PFSK-1 (cell line): ENCODE measurements around the gene HEMK1.

Source experiments
- FOXP2 ChIP-seq: optimal IDR thresholded peaks from 2 replicates; pipeline ENCODE3; 2011; ENCODE audit warnings: borderline replicate concordance, control low read depth, inconsistent platforms; ENCODE audit not compliant: insufficient read depth; ENCODE audit errors: extremely low read length, extremely low read depth
- POLR2AphosphoS5 ChIP-seq: IDR thresholded peaks from 2 replicates; pipeline ENCODE4 v1.6.1; 2012; ENCODE audit warnings: low read depth, mild to moderate bottlenecking, control low read depth, low read length, moderate library complexity
- SIN3A ChIP-seq: IDR thresholded peaks from 2 replicates; pipeline ENCODE4 v1.6.1; 2012; ENCODE audit warnings: mild to moderate bottlenecking, low read length, moderate library complexity, borderline replicate concordance; ENCODE audit not compliant: insufficient read depth
- TAF1 ChIP-seq: IDR thresholded peaks from 2 replicates; pipeline ENCODE4 v1.6.1; 2012; ENCODE audit warnings: low read length, control low read depth, borderline replicate concordance; ENCODE audit not compliant: insufficient read depth
- TF ChIP-seq, protein P1 (sequence below), 2 experiments: IDR thresholded peaks; 2 replicates each; pipeline versions ENCODE4 v1.6.1 to v1.8.0; 2011 to 2012; ENCODE audit warnings: low read depth in 2 of 2, low read length in 2 of 2, control low read depth in 1 of 2, inconsistent platforms in 1 of 2, mild to moderate bottlenecking in 1 of 2, moderate library complexity in 1 of 2; ENCODE audit not compliant: insufficient read depth in 1 of 2

Gene HEMK1

DNA sequence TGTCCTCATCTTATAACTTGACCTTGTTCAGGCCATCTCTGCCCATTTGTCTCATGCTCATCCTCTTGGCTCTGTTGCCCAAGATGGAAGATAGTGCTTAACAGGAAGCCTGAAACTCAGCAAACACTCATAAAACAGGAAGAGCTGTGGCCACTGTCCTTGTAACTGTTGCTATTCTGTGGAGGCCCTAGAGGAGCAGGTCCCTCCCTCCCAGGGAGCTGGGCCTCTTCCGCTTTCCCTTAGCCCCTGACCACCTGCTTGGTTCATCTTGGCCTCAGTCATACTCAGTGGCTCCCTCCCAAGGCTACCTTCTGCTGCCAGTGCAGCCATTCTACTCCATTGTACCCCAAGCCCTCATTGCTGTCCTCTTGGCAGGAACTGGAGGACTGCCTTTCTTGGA is 51.1 kb downstream of the HEMK1 start:
- no peak for TF ChIP-seq FOXP2

DNA sequence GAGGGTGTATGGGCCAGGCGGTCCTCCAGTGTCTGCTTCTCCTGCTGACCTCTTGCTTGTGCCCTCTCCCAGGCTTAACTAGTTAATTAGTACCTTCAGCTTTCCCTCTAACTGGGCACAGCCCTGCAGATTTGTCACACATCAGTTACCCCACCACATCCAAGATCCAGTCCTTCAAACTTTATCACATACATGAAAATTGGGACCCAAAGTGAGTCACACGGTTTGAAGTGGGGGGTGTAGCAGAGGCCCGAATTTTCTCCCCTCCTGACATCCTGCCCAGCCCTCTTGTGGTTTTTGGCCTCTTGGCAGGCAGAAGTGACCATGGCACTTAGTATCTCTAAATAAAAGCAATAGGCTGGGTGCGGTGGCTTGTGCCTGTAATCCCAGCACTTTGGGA is 51.5 kb downstream of the HEMK1 start:
- TF ChIP-seq SIN3A (no peak), POLR2AphosphoS5 (no peak), TAF1 (no peak), FOXP2 (no peak)
- TF ChIP-seq, protein P1, sequence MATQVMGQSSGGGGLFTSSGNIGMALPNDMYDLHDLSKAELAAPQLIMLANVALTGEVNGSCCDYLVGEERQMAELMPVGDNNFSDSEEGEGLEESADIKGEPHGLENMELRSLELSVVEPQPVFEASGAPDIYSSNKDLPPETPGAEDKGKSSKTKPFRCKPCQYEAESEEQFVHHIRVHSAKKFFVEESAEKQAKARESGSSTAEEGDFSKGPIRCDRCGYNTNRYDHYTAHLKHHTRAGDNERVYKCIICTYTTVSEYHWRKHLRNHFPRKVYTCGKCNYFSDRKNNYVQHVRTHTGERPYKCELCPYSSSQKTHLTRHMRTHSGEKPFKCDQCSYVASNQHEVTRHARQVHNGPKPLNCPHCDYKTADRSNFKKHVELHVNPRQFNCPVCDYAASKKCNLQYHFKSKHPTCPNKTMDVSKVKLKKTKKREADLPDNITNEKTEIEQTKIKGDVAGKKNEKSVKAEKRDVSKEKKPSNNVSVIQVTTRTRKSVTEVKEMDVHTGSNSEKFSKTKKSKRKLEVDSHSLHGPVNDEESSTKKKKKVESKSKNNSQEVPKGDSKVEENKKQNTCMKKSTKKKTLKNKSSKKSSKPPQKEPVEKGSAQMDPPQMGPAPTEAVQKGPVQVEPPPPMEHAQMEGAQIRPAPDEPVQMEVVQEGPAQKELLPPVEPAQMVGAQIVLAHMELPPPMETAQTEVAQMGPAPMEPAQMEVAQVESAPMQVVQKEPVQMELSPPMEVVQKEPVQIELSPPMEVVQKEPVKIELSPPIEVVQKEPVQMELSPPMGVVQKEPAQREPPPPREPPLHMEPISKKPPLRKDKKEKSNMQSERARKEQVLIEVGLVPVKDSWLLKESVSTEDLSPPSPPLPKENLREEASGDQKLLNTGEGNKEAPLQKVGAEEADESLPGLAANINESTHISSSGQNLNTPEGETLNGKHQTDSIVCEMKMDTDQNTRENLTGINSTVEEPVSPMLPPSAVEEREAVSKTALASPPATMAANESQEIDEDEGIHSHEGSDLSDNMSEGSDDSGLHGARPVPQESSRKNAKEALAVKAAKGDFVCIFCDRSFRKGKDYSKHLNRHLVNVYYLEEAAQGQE (IDR thresholded peaks at IDR 0.05; ENCODE audit: insufficient read depth in 1 of 2, low read depth in 2 of 2, low read length in 2 of 2): no peak

DNA sequence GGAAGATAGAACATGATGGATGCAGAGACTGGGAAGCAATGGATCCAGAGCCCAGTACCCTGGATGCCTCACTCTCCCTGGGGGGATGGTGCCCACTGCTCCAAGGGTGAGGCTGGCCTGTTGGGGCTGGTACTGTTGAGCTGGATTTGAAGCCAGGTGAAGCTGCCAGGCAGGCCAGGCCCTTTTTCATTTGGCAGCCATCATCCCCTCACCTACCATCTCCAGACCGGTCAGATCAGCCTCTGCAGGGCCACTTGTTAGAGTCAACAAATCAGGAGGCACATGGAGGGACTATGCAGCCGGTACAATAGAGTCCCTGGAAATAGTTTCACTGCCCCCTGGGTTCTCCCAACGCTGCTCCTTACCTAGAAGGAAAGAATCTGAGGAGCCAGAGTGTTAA is 53.6 kb downstream of the HEMK1 start:
- TF ChIP-seq FOXP2 (no peak), POLR2AphosphoS5 (no peak), SIN3A (no peak), TAF1 (no peak)
- TF ChIP-seq, protein P1 (IDR thresholded peaks at IDR 0.05; ENCODE audit: insufficient read depth in 1 of 2, low read depth in 2 of 2, low read length in 2 of 2): no peak

DNA sequence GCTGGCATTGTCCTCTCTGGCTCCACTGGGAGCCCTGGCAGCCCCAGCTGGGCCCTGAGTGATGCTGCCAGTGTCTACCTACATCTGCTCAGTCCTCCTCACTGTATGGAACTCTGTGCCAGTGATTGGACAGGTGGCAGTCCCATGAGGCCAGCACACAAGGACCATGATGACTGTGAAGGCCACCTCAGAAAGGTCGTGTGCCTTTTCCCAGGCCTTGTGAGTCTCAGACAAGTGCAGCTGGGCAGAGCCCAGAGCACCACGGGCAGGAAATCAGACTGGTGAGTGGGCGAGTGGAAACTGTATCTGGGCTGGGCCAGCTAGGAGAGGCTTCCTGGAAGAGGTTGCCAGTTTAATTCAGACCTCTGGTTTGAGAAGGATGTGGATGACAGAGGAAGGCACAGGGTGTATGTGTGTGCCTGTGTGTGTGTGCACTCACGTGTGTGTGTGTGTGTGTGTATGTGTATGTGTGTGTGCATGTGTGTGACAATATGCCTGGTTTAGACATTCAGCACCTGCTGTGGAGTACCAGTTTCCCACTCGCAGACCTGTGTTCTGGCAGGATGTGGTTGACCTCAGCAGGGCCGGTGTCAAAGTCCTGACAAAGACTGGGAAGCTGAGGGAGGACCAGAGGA is 54.6 kb downstream of the HEMK1 start:
- TF ChIP-seq TAF1: no peak
- no peak for TF ChIP-seq SIN3A
- no peak for TF ChIP-seq FOXP2
- no peak for TF ChIP-seq POLR2AphosphoS5
- TF ChIP-seq, protein P1 (IDR thresholded peaks at IDR 0.05; ENCODE audit: insufficient read depth in 1 of 2, low read depth in 2 of 2, low read length in 2 of 2): no peak

DNA sequence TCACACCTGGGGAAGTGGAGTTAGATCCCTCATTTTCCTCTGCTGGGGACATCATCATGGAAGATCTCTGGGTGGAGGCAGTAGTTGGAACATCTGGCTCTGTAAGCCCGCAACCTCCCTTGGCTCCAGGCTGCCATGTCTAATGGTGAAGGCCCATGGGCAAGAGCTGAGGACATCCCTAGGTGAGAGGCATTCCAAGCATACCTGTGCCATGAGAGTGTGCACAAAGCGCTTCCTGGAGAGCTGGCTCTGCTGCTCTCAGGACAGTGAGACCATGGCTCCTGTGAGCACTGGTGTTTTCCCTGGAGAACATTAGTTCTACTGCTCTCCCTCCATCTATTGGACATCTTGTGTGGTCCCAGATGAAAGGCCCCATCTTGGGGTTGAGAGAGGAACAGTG is 55.3 kb downstream of the HEMK1 start:
- no peak for TF ChIP-seq TAF1
- TF ChIP-seq POLR2AphosphoS5: no peak
- TF ChIP-seq, protein P1 (IDR thresholded peaks at IDR 0.05; ENCODE audit: insufficient read depth in 1 of 2, low read depth in 2 of 2, low read length in 2 of 2): no peak
- TF ChIP-seq FOXP2: no peak
- no peak for TF ChIP-seq SIN3A
